ENCODE results near the gene STOX1.
"Not testable (repeated sequence)": the region's sequence is repeated elsewhere in the genome, so short reads cannot be mapped to it uniquely, and the experiment has no call there.

DNA sequence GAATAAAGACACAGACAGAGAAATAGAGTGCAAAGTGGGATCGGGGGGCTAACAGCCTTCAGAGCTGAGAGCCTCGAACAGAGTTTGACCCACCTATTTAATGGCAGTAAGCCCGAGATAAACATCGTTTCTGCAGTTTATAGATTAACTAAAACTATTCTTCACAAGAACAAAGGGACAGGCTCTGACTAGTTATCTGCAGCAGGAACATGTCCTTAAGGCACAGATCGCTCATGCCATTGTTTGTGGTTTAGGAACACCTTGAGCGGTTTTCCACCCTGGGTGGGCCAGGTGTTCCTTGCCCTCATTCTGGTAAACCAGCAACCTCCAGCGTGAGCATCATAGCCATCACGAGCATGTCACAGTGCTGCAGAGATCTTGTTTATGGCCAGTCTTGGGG, 40.8 kb downstream of the STOX1 start:
- TF ChIP-seq EP300 (conservative IDR thresholded peaks at IDR 0.05; ENCODE audit: poor library complexity, severe bottlenecking); POLR2AphosphoS5 (IDR thresholded peaks at IDR 0.05); TAF1 (IDR thresholded peaks at IDR 0.05; ENCODE audit: low read depth); EZH2 (IDR thresholded peaks at IDR 0.05; ENCODE audit: borderline replicate concordance, insufficient read depth, low read length, poor library complexity, severe bottlenecking); RAD21 (conservative IDR thresholded peaks at IDR 0.05); MXI1 (conservative IDR thresholded peaks at IDR 0.05; ENCODE audit: poor library complexity, severe bottlenecking): not testable (repeated sequence)
- TF ChIP-seq, protein P1, sequence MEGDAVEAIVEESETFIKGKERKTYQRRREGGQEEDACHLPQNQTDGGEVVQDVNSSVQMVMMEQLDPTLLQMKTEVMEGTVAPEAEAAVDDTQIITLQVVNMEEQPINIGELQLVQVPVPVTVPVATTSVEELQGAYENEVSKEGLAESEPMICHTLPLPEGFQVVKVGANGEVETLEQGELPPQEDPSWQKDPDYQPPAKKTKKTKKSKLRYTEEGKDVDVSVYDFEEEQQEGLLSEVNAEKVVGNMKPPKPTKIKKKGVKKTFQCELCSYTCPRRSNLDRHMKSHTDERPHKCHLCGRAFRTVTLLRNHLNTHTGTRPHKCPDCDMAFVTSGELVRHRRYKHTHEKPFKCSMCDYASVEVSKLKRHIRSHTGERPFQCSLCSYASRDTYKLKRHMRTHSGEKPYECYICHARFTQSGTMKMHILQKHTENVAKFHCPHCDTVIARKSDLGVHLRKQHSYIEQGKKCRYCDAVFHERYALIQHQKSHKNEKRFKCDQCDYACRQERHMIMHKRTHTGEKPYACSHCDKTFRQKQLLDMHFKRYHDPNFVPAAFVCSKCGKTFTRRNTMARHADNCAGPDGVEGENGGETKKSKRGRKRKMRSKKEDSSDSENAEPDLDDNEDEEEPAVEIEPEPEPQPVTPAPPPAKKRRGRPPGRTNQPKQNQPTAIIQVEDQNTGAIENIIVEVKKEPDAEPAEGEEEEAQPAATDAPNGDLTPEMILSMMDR (IDR thresholded peaks at IDR 0.05; ENCODE audit: poor library complexity, severe bottlenecking) = not testable (repeated sequence)
- TF ChIP-seq, protein P2, sequence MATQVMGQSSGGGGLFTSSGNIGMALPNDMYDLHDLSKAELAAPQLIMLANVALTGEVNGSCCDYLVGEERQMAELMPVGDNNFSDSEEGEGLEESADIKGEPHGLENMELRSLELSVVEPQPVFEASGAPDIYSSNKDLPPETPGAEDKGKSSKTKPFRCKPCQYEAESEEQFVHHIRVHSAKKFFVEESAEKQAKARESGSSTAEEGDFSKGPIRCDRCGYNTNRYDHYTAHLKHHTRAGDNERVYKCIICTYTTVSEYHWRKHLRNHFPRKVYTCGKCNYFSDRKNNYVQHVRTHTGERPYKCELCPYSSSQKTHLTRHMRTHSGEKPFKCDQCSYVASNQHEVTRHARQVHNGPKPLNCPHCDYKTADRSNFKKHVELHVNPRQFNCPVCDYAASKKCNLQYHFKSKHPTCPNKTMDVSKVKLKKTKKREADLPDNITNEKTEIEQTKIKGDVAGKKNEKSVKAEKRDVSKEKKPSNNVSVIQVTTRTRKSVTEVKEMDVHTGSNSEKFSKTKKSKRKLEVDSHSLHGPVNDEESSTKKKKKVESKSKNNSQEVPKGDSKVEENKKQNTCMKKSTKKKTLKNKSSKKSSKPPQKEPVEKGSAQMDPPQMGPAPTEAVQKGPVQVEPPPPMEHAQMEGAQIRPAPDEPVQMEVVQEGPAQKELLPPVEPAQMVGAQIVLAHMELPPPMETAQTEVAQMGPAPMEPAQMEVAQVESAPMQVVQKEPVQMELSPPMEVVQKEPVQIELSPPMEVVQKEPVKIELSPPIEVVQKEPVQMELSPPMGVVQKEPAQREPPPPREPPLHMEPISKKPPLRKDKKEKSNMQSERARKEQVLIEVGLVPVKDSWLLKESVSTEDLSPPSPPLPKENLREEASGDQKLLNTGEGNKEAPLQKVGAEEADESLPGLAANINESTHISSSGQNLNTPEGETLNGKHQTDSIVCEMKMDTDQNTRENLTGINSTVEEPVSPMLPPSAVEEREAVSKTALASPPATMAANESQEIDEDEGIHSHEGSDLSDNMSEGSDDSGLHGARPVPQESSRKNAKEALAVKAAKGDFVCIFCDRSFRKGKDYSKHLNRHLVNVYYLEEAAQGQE (IDR thresholded peaks at IDR 0.05; ENCODE audit: borderline replicate concordance) = not testable (repeated sequence)

Measured in neural cell (in vitro differentiated cells).